ENCODE measurements around the gene THSD7A.

THSD7A gene

GRCh38 chr7:11751807-11752389, 80.1 kb downstream of the THSD7A start:
- DNase-seq (ENCODE audit: low read depth in 2 of 2), result no peak

GRCh38 chr7:11751315-11751714, 80.7 kb downstream of the THSD7A start:
- DNase-seq (ENCODE audit: low read depth in 2 of 2), result no peak

- DNase-seq (ENCODE audit: low read depth in 2 of 2), result no peak
These were observed 81.8 kb downstream of the THSD7A start for GRCh38 chr7:11750191-11750590.

GRCh38 chr7:11749629-11750028, 82.4 kb downstream of the THSD7A start:
- no peak for DNase-seq (ENCODE audit: low read depth in 2 of 2)

- DNase-seq (ENCODE audit: low read depth in 2 of 2), result no peak
These were observed 83.1 kb downstream of the THSD7A start for GRCh38 chr7:11748884-11749283.

GRCh38 chr7:11747715-11748485, 84.1 kb downstream of the THSD7A start:
- DNase-seq (ENCODE audit: low read depth in 2 of 2), result no peak

- DNase-seq (ENCODE audit: low read depth in 2 of 2), result no peak
These were observed 85.4 kb downstream of the THSD7A start for GRCh38 chr7:11746591-11746990.

GRCh38 chr7:11743548-11743947, 88.5 kb downstream of the THSD7A start:
- DNase-seq (ENCODE audit: low read depth in 2 of 2), result no peak

- no peak for DNase-seq (ENCODE audit: low read depth in 2 of 2)
These were observed 89.0 kb downstream of the THSD7A start for GRCh38 chr7:11743016-11743415.

GRCh38 chr7:11742496-11742895, 89.5 kb downstream of the THSD7A start:
- DNase-seq (ENCODE audit: low read depth in 2 of 2), result no peak

- DNase-seq (ENCODE audit: low read depth in 2 of 2), result no peak
These were observed 94.3 kb downstream of the THSD7A start for GRCh38 chr7:11737723-11738122.

- DNase-seq (ENCODE audit: low read depth in 2 of 2), result no peak
These were observed 99.8 kb downstream of the THSD7A start for GRCh38 chr7:11732207-11732606.

GRCh38 chr7:11730725-11731124, 101.3 kb downstream of the THSD7A start:
- DNase-seq (ENCODE audit: low read depth in 2 of 2), result no peak

GRCh38 chr7:11727864-11728263, 104.1 kb downstream of the THSD7A start:
- DNase-seq (ENCODE audit: low read depth in 2 of 2), result no peak

GRCh38 chr7:11726794-11727155, 105.2 kb downstream of the THSD7A start:
- DNase-seq (ENCODE audit: low read depth in 2 of 2), result no peak

- no peak for DNase-seq (ENCODE audit: low read depth in 2 of 2)
These were observed 105.8 kb downstream of the THSD7A start for GRCh38 chr7:11726001-11726793.

GRCh38 chr7:11716185-11716584, 115.8 kb downstream of the THSD7A start:
- DNase-seq (ENCODE audit: low read depth in 2 of 2), result no peak

GRCh38 chr7:11714676-11715075, 117.3 kb downstream of the THSD7A start:
- no peak for DNase-seq (ENCODE audit: low read depth in 2 of 2)

- DNase-seq (ENCODE audit: low read depth in 2 of 2), result no peak
These were observed 117.8 kb downstream of the THSD7A start for GRCh38 chr7:11714205-11714604.

GRCh38 chr7:11713352-11713751, 118.6 kb downstream of the THSD7A start:
- DNase-seq (ENCODE audit: low read depth in 2 of 2), result no peak

GRCh38 chr7:11710377-11710776, 121.6 kb downstream of the THSD7A start:
- DNase-seq (ENCODE audit: low read depth in 2 of 2), result no peak

- no peak for DNase-seq (ENCODE audit: low read depth in 2 of 2)
These were observed 122.8 kb downstream of the THSD7A start for GRCh38 chr7:11709196-11709595.

Measured in stimulated activated CD8-positive, alpha-beta memory T cell treated with anti-CD3 and anti-CD28 coated beads, Interleukin-2, amount 100 ng/mL, for 1 hour (primary cell).